Astrocyte of the spinal cord (primary cell): ENCODE measurements around the gene MTCL1.

Source experiments
- DNase-seq: peaks from one replicate; pipeline ENCODE4 v3.0.0; 2011; ENCODE audit warnings: low read depth, low spot score
- H3K4me3 ChIP-seq: 2 replicates; pipeline ENCODE4 v1.5.1; 2011; ENCODE audit warnings: low read depth, mild to moderate bottlenecking, low read length, moderate library complexity
- in situ Hi-C: cut with HindIII; loops from 2 replicates; pipeline ENCODE4 v1.10.0; 2017; ENCODE audit warnings: low sequenced_read_pairs
- TF ChIP-seq, protein P1 (sequence below): IDR thresholded peaks from 2 replicates; pipeline ENCODE4 v1.5.1; 2012; ENCODE audit warnings: low read depth, mild to moderate bottlenecking, low read length, inconsistent platforms

The MTCL1 gene

DNA sequence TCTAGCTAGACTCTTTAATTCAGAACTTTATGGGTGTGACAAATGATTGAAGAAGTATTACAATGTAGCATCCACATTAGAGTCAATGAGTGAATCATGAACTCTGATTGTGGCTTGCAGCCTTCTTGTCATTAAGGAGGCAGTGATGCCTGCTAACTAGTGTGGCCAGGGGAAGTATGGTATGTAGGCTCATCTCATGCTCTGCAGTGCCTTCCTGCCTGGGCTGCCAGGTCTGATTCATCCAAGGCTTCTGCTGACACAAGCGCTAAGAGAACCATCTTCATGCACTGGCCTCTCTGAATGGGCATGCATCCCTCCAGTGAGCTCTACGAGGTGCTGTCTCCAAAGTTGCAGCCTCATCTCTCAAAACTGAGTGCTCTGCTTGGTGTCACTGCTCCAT is 144.3 kb downstream of the MTCL1 start:
- TF ChIP-seq, protein P1, sequence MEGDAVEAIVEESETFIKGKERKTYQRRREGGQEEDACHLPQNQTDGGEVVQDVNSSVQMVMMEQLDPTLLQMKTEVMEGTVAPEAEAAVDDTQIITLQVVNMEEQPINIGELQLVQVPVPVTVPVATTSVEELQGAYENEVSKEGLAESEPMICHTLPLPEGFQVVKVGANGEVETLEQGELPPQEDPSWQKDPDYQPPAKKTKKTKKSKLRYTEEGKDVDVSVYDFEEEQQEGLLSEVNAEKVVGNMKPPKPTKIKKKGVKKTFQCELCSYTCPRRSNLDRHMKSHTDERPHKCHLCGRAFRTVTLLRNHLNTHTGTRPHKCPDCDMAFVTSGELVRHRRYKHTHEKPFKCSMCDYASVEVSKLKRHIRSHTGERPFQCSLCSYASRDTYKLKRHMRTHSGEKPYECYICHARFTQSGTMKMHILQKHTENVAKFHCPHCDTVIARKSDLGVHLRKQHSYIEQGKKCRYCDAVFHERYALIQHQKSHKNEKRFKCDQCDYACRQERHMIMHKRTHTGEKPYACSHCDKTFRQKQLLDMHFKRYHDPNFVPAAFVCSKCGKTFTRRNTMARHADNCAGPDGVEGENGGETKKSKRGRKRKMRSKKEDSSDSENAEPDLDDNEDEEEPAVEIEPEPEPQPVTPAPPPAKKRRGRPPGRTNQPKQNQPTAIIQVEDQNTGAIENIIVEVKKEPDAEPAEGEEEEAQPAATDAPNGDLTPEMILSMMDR: no peak
- in situ Hi-C loops: no loop called here
- H3K4me3 ChIP-seq: no peak overlapping the region
- no peak for DNase-seq

DNA sequence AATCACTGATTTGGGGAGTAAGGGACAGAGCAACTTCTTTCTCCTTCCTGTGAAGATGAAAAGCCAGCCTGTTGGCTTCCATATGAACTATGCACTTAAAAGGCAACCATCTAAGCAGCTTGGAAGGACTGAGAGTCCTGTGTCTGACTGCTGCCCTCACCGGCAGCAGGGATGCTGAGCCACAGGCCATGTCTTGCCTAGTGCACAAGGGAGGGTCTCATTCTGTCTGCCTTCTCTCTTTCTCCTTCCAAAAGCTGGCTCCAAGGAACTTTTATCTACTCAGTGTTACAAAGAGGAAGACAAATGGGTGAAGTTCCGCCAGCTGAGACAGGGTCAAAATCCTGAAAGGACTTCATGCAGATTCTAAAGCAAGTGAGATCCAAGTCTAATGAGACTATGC is 146.3 kb downstream of the MTCL1 start:
- in situ Hi-C loops: no loop called here
- H3K4me3 ChIP-seq: no peak overlapping the region

DNA sequence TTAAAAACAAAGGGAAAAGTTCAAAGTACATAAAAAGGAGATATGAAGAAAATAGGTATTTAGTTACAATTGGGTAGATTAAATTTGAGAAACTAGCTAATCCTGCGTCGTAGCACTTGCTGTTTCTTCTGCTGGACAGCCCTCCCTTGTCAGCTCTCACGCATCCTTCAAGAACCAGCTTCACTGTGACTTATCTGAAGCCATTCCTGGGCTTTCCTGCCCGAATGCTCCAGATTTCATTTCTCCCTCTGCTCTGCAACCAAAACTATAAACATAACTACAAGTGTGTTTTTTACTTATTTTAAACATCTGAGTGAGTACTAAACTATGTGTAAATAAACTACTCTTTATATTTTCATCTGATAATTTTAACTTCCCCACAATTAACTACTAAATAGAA is 149.2 kb downstream of the MTCL1 start:
- H3K4me3 ChIP-seq: no peak overlapping the region
- DNase-seq: no peak
- in situ Hi-C loops: no loop called here
- TF ChIP-seq, protein P1: no peak

More for the DNA sequence above, 146.3 kb downstream of the MTCL1 start:
- TF ChIP-seq, protein P1: no peak
- DNase-seq: no peak

DNA sequence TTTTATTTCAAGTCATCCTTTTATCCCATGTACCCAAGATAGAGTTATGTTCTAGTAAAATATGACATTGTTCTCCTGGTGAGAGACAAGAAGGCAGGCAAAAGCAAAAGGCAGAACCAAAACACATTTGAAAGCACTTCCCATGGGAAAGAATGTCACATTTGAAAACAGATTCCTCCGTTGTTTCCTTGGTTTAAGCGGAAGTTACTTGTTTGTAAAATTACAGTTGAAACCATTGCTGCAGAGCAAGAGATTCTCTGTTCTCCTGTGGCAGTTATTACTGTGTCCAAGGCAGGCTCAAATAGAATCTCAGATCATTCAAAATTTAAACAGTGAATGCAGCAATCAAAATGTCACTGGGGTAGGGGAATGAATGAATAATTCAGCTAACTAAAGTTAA is 149.6 kb downstream of the MTCL1 start:
- no peak for DNase-seq
- TF ChIP-seq, protein P1: no peak
- H3K4me3 ChIP-seq: no peak overlapping the region
- in situ Hi-C loops: no loop called here

DNA sequence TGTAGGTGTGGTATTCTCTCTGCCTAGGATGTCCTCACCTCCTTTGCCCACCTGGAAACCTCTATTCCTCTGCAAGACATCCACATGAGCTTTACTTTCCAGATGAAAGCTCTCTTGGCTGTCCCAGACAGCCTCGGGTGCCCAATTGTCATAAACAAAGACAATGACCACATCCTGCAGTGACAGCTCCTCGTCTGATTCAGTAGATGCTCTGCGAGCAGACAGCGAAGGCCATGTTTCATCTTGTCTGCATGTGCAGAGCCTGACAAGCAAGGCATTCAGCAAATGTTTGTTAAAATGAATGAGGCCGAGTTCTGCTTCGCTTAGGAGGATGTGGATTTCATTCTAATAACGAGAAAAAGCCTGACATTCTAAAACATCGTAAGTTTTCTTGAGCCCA is 150.9 kb downstream of the MTCL1 start:
- DNase-seq: no peak
- in situ Hi-C loops: no loop called here
- no peak overlapping the region for H3K4me3 ChIP-seq
- TF ChIP-seq, protein P1: no peak

DNA sequence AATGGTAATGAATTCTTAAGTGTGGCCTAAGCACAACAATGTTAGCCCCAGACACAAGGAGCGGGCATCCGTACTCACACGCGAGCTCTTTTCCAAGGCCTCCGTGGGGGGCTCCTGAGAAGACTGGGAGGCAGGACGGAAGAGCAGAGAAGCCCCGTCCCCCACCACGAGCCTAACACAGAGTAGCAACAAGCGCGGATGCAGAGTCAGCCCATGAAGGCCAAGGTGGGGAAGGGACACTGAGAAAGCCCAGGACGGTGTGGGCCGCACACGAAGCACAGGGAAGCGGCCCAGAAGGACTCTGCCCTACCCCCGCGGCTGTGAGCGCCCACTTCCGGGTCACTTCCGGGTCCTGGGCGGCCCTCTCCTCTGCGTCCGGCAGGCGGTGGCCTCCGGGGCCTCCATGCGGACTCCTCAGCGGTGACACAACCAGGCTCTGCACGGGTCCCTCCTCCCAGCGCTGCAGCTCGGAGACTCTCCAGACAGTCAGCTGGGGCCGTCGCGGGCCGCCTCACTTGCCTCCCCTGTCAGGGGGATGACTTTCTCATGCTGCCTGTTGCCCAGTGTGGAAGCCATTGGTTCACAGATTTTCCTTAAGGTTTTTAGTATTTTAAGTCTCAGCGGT is 151.5 kb downstream of the MTCL1 start:
- in situ Hi-C loops: no loop called here
- no peak for DNase-seq
- TF ChIP-seq, protein P1: no peak
- no peak overlapping the region for H3K4me3 ChIP-seq
